Spleen (tissue), 11 donors: ENCODE results near the gene EPHB1. TPM values are rescaled to one million over a fixed set of nuclear protein-coding genes. Genes with fewer than 3 reads are reported as not detected.

ENCODE experiments used
- DNase-seq: peaks from one replicate; pipeline ENCODE4 v3.0.0-alpha.2; 2020
- H3K27ac ChIP-seq, 8 donors: fragments of 200-600 bp; sonication (generic) in 7 of 8; 1 replicate in 4 of 8; 2 replicates in 4 of 8; pipeline versions ENCODE4 v1.5.0 to v1.8.0; 2016 to 2021; ENCODE audit warnings: inconsistent platforms in 4 of 8, mild to moderate bottlenecking in 4 of 8, moderate library complexity in 1 of 8
- H3K27me3 ChIP-seq, 7 donors: fragments of 200-600 bp; sonication (generic) in 6 of 7; replicated peaks in 1 of 7; 1 replicate in 4 of 7; 2 replicates in 3 of 7; pipeline versions ENCODE4 v1.5.0 to v1.8.0; 2016 to 2021; ENCODE audit warnings: inconsistent platforms in 3 of 7, mild to moderate bottlenecking in 1 of 7
- H3K36me3 ChIP-seq, 6 donors: fragments of 200-600 bp; sonication (generic) in 5 of 6; 1 replicate in 4 of 6; 2 replicates in 2 of 6; pipeline versions ENCODE4 v1.5.0 to v1.8.0; 2016 to 2021; ENCODE audit warnings: inconsistent platforms in 2 of 6
- H3K4me1 ChIP-seq, 6 donors: fragments of 200-600 bp; sonication (generic) in 5 of 6; 1 replicate in 3 of 6; 2 replicates in 3 of 6; pipeline versions ENCODE4 v1.5.0 to v1.8.0; 2016 to 2021; ENCODE audit warnings: inconsistent platforms in 3 of 6
- H3K4me3 ChIP-seq, 8 donors: fragments of 200-600 bp; sonication (generic) in 7 of 8; 1 replicate in 4 of 8; 2 replicates in 4 of 8; pipeline versions ENCODE4 v1.5.0 to v1.8.0; 2016 to 2021; ENCODE audit warnings: inconsistent platforms in 4 of 8, mild to moderate bottlenecking in 4 of 8, moderate library complexity in 2 of 8
- H3K9me3 ChIP-seq, 8 donors: fragments of 200-600 bp; sonication (generic) in 7 of 8; 1 replicate in 4 of 8; 2 replicates in 4 of 8; pipeline versions ENCODE4 v1.5.0 to v1.8.0; 2016 to 2021; ENCODE audit warnings: inconsistent platforms in 4 of 8
- CTCF ChIP-seq, 11 experiments: fragments of 200-600 bp in 7 of 11; fragments of 450-650 bp in 4 of 11; sonication (generic) in 4 of 11; IDR thresholded peaks in 8 of 11; conservative IDR thresholded peaks in 3 of 11; 1 replicate in 7 of 11; 2 replicates in 4 of 11; pipeline versions ENCODE4 v1.4.0 to v1.8.0; 2016 to 2021; ENCODE audit warnings: antibody characterized with exemption in 11 of 11, inconsistent platforms in 4 of 11, mild to moderate bottlenecking in 1 of 11
- POLR2A ChIP-seq, 3 donors: fragments of 450-650 bp; IDR thresholded peaks; one replicate each; pipeline ENCODE4 v1.5.1; 2017; ENCODE audit warnings: antibody characterized with exemption in 3 of 3, mild to moderate bottlenecking in 1 of 3
- POLR2AphosphoS5 ChIP-seq, 3 donors: sonication (generic); formaldehyde crosslinking; IDR thresholded peaks; one replicate each; pipeline ENCODE4 v1.5.1; 2017; ENCODE audit warnings: antibody characterized with exemption in 3 of 3
- WGBS, 5 donors: extraction: QIAGEN DNeasy Blood & Tissue Kit in 3 of 5; methylation state at CpG; one replicate each; pipeline versions ENCODE4 v1.1.5 to v1.1.7; 2013 to 2018; 5-methylcytosine and 5-hydroxymethylcytosine counted together
- intact Hi-C: fragments of 100-400 bp; cut with DNase I; formaldehyde crosslinking; loops from one replicate; pipeline ENCODE4 v1.15.0; 2023; ENCODE audit warnings: low total_unique reads
- polyA plus RNA-seq, 3 donors: library from polyadenylated mRNA; stranded (reverse); fragments of 200-250 nt; gene quantifications; one replicate each; pipeline ENCODE4 v1.2.1, GENCODE V29; 2013
- total RNA-seq, 7 donors: library from RNA; depleted of rRNA in 3 of 7; stranded (reverse); fragments of >200 nt in 3 of 7; fragmentation: NEBNext Ultra II Directional in 4 of 7; extraction: Animal tissue kit (Norgen Biotek cat#: 25700) in 4 of 7; gene quantifications; one replicate each; pipeline versions ENCODE4 v1.1.0 to v1.2.1, GENCODE V29; 2016 to 2021
- donor health status: healthy with polysubstance abuse.
- donor health status: DM: no; HTN: no; CAD: no; lungs with moderate emphysema.
- donor health status: DM: no; HTN: no; CAD: no.
- donor health status: Bipolar disorder and iron deficiency.
- donor health status: healthy.
- donor health status: DM: no; HTN: no; CAD: no.
- donor health status: DM: yes; HTN: yes; CAD: no.

EPHB1 gene
- total and polyA plus RNA-seq, 10 donors = 0.20 to 14.0 (median 3.0) TPM

DNA sequence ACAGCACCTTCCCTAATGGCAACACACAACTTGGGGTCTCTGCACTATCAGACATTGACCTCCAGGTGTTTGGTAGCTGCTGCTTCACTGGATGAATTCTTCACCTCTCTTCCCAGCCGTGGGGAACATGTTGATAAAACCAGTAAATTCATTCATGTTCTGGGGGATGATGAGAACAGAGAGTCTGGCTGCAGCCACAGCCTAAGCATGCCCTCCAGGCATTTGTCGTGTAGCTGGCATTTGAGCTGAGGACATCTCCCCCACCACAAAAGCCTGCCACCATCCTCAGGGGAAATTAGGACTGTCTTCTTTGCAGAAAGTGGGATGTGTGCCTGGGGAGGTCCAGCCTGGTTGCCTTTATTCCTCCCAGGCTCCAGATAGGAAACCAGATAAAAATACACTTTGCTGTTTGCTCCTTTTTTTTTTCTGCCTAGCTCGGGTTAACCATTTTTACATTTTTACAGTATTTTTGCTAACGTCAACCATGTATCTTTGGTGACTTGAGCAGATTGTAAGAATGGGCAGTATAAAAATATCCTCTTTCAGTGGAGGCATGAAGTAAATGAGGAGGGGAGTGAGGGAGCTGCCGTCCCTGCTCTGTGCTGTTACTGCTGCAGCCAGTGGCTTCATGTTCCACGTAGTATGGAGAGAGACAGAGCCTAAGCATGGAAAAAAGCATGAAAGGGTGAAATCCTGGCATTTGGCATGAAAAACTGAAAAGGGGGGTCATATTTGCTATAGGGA lies 444.0 kb downstream of the EPHB1 start:
- H3K27ac ChIP-seq = no peak overlapping the region

DNA sequence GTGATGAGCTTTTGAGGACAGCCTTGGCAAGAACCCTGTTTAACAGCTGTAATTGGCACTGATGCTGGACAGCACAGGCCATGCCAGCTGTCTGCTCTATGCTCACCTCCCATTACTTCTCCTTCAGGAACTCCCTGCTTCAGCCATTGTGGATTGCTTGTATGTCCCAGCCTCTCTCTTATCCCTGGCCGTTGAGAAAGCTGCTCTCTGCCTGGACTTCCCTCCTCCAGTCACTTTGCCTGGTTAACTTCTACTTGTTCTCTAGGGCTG lies 444.5 kb downstream of the EPHB1 start:
- Histone ChIP-seq H3K9me3 (no peaks in the 10 kb centered on the region), H3K27ac (no peak overlapping the region), H3K4me1 (no peaks in the 10 kb centered on the region), H3K27me3 (no peaks in the 10 kb centered on the region), H3K4me3 (no peak overlapping the region), H3K36me3 (no peaks in the 10 kb centered on the region)
- intact Hi-C loops = no loop called here
- 32 to 75% (median 43%) methylated on average over 1 of the region's 1 CpG for WGBS, 5 donors
- no peak for DNase-seq
- no peak for TF ChIP-seq CTCF (IDR thresholded peaks at IDR 0.05 in 8 of 11, conservative IDR thresholded peaks at IDR 0.05 in 3 of 11)
- TF ChIP-seq POLR2AphosphoS5 (IDR thresholded peaks at IDR 0.05) = no peak
- no peak for TF ChIP-seq POLR2A (IDR thresholded peaks at IDR 0.05)

More for the DNA sequence above, 444.0 kb downstream of the EPHB1 start:
- H3K36me3 ChIP-seq = no peaks in the 10 kb centered on the region
- DNase-seq = no peak
- H3K9me3 ChIP-seq = peaks cover 0 to 3% (median 0%) of the 10 kb centered on the region in 8 donors
- no peak overlapping the region for H3K4me3 ChIP-seq
- no peaks in the 10 kb centered on the region for H3K4me1 ChIP-seq
- intact Hi-C loops = no loop called here
- no peak for TF ChIP-seq CTCF (IDR thresholded peaks at IDR 0.05 in 8 of 11, conservative IDR thresholded peaks at IDR 0.05 in 3 of 11)
- no peak for TF ChIP-seq POLR2AphosphoS5 (IDR thresholded peaks at IDR 0.05)
- TF ChIP-seq POLR2A (IDR thresholded peaks at IDR 0.05) = no peak
- 67 to 75% (median 72%) methylated on average over 6 of the region's 6 CpGs for WGBS, 5 donors
- H3K27me3 ChIP-seq = no peaks in the 10 kb centered on the region

GRCh38 chr3:135240426-135240825 lies 445.4 kb downstream of the EPHB1 start:
- Histone ChIP-seq H3K4me1 (no peaks in the 10 kb centered on the region), H3K4me3 (no peak overlapping the region), H3K27me3 (no peaks in the 10 kb centered on the region), H3K27ac (no peak overlapping the region), H3K36me3 (no peaks in the 10 kb centered on the region), H3K9me3 (no peaks in the 10 kb centered on the region)
- no peak for DNase-seq
- TF ChIP-seq POLR2A (IDR thresholded peaks at IDR 0.05) (no peak), POLR2AphosphoS5 (IDR thresholded peaks at IDR 0.05) (no peak), CTCF (IDR thresholded peaks at IDR 0.05 in 8 of 11, conservative IDR thresholded peaks at IDR 0.05 in 3 of 11) (no peak)
- intact Hi-C loops = no loop called here

- no peaks in the 10 kb centered on the region for H3K27me3 ChIP-seq
- no peak for TF ChIP-seq POLR2AphosphoS5 (IDR thresholded peaks at IDR 0.05)
- TF ChIP-seq POLR2A (IDR thresholded peaks at IDR 0.05) = no peak
- TF ChIP-seq CTCF (IDR thresholded peaks at IDR 0.05 in 8 of 11, conservative IDR thresholded peaks at IDR 0.05 in 3 of 11) = no peak
- WGBS, 5 donors = 82 to 100% (median 94%) methylated on average over 2 of the region's 2 CpGs
- H3K27ac ChIP-seq = no peak overlapping the region
- DNase-seq = no peak
- intact Hi-C loops = no loop called here
- H3K36me3 ChIP-seq = no peaks in the 10 kb centered on the region
- no peak overlapping the region for H3K4me3 ChIP-seq
- no peaks in the 10 kb centered on the region for H3K4me1 ChIP-seq
- H3K9me3 ChIP-seq = no peaks in the 10 kb centered on the region
These were observed 447.2 kb downstream of the EPHB1 start for GRCh38 chr3:135242285-135242684.
